Esophagus squamous epithelium (tissue), 4 donors: ENCODE results near the gene CHSY3.

ENCODE experiments used
- CTCF ChIP-seq, 6 experiments: fragments of 450-650 bp in 4 of 6; fragments of 200-600 bp in 2 of 6; sonication (generic) in 2 of 6; IDR thresholded peaks; one replicate each; pipeline ENCODE4 v1.5.1; 2016 to 2019; ENCODE audit warnings: antibody characterized with exemption in 6 of 6, mild to moderate bottlenecking in 4 of 6, moderate library complexity in 4 of 6
- POLR2A ChIP-seq, 4 donors: fragments of 450-650 bp; IDR thresholded peaks; one replicate each; pipeline ENCODE4 v1.6.1; 2017; ENCODE audit warnings: antibody characterized with exemption in 4 of 4, mild to moderate bottlenecking in 4 of 4, moderate library complexity in 3 of 4

- TF ChIP-seq CTCF (IDR thresholded peaks at IDR 0.05) (no peak), POLR2A (IDR thresholded peaks at IDR 0.05) (no peak)
Observed at GRCh38 chr5:130231786-130232185, 327.5 kb downstream of the CHSY3 start.
